GM12878 (cell line): Measurements from ENCODE around the gene TAF3. TPM values are rescaled to one million over a fixed set of nuclear protein-coding genes. Genes with fewer than 3 reads are reported as not detected.

Source experiments
- ATAC-seq: fragments of 200-7000 bp; cut with Tn5 transposase; 3 replicates; pipeline ENCODE4 v1.9.1; 2020; ENCODE audit warnings: mild to moderate bottlenecking, moderate library complexity
- BruUV-seq: library from RNA; stranded (reverse); fragments of 400-500 nt; replicated peaks from 2 replicates; lab custom pipeline; 2021; lab: Mats Ljungman, UMichigan
- CTCF ChIA-PET: fragments of 300-600 bp; sonication (Branson Sonifier 250); formaldehyde crosslinking; extraction: SDS; loops from one replicate; lab custom pipeline; 2021; ENCODE audit warnings: inconsistent platforms; lab: Yijun Ruan, JAX
- POLR2A ChIA-PET: fragments of 350-600 bp; formaldehyde crosslinking; extraction: SDS; loops from one replicate; lab custom pipeline; 2021; ENCODE audit warnings: inconsistent platforms; lab: Charles Lee
- RAD21 ChIA-PET: fragments of 300-600 bp; sonication (Branson Sonifier 250); formaldehyde crosslinking; loops from one replicate; lab custom pipeline; 2023; ENCODE audit warnings: antibody characterized with exemption; ENCODE audit not compliant: unreplicated experiment; lab: Charles Lee
- SMC1A ChIA-PET: fragments of 300-600 bp; sonication (Branson Sonifier 250); formaldehyde crosslinking; loops from one replicate; lab custom pipeline; 2023; ENCODE audit not compliant: unreplicated experiment, uncharacterized antibody; lab: Charles Lee
- DNase-seq: peaks from one replicate; pipeline ENCODE4 v3.0.0-alpha.2; 2011; ENCODE audit warnings: low read depth, low spot score
- FAIRE-seq: peaks from 3 replicates; lab custom pipeline; 2011; peaks lifted over from hg19 to GRCh38; lab: Jason Lieb, UNC
- H2AFZ ChIP-seq: 2 replicates; pipeline ENCODE4 v1.6.0; 2011; ENCODE audit warnings: low read depth, low read length, control low read depth; ENCODE audit not compliant: control insufficient read depth
- H3K27ac ChIP-seq: 2 replicates; pipeline ENCODE4 v1.5.1; 2011; ENCODE audit warnings: control low read depth; ENCODE audit not compliant: control insufficient read depth, insufficient read depth
- H3K27me3 ChIP-seq, 2 experiments: replicated peaks in 1 of 2; 2 replicates each; pipeline versions ENCODE4 v1.6.0 to v1.6.1; 2011; ENCODE audit warnings: low read length in 1 of 2; ENCODE audit not compliant: control insufficient read depth in 2 of 2, insufficient read depth in 2 of 2
- H3K36me3 ChIP-seq, 2 experiments: 2 replicates each; pipeline ENCODE4 v1.5.1; 2011; ENCODE audit warnings: low read length in 1 of 2; ENCODE audit not compliant: control insufficient read depth in 2 of 2, insufficient read depth in 2 of 2
- H3K4me1 ChIP-seq: 2 replicates; pipeline ENCODE4 v1.6.1; 2011; ENCODE audit warnings: mild to moderate bottlenecking, low read length, moderate library complexity, mixed read lengths; ENCODE audit not compliant: control insufficient read depth, insufficient read depth
- H3K4me2 ChIP-seq: 2 replicates; pipeline ENCODE4 v1.6.0; 2011; ENCODE audit warnings: control low read depth; ENCODE audit not compliant: control insufficient read depth, insufficient read depth
- H3K4me3 ChIP-seq: fragments of 200-600 bp; sonication (generic); 2 replicates; pipeline ENCODE4 v1.5.1; 2016
- H3K79me2 ChIP-seq: 2 replicates; pipeline ENCODE4 v1.6.0; 2011; ENCODE audit warnings: low read length; ENCODE audit not compliant: control insufficient read depth, insufficient read depth
- H3K9ac ChIP-seq: 2 replicates; pipeline ENCODE4 v1.8.0; 2011; ENCODE audit warnings: low read length, control low read depth, mixed read lengths; ENCODE audit not compliant: control insufficient read depth, insufficient read depth
- H3K9me3 ChIP-seq: replicated peaks from 3 replicates; pipeline ENCODE4 v1.5.1; 2011; ENCODE audit warnings: mild to moderate bottlenecking, low read length; ENCODE audit not compliant: control insufficient read depth, insufficient read depth
- H4K20me1 ChIP-seq: 2 replicates; pipeline ENCODE4 v1.6.0; 2011; ENCODE audit not compliant: control insufficient read depth, insufficient read depth
- BCL3 ChIP-seq: IDR thresholded peaks from 2 replicates; pipeline ENCODE4 v1.6.1; 2011; ENCODE audit warnings: borderline replicate concordance, low read depth, mild to moderate bottlenecking, moderate library complexity, low read length; ENCODE audit not compliant: insufficient read depth, poor library complexity, severe bottlenecking
- E4F1 ChIP-seq: fragments of 450-650 bp; IDR thresholded peaks from 2 replicates; pipeline ENCODE4 v1.6.1; 2018; ENCODE audit warnings: borderline replicate concordance, mild to moderate bottlenecking; ENCODE audit not compliant: partially characterized antibody
- KAT2A ChIP-seq: conservative IDR thresholded peaks from 2 replicates; pipeline ENCODE4 v1.6.1; 2011; ENCODE audit warnings: low read depth, low read length; ENCODE audit not compliant: control insufficient read depth
- SMARCA5 ChIP-seq: fragments of 450-650 bp; IDR thresholded peaks from 2 replicates; pipeline ENCODE4 v1.6.1; 2017; ENCODE audit warnings: mild to moderate bottlenecking
- WGBS: methylation state at CpG from one replicate; pipeline ENCODE4 v1.1.6; 2016; ENCODE audit warnings: low lambda C conversion rate; ENCODE audit not compliant: insufficient replicate concordance, insufficient coverage; ENCODE audit errors: missing lambda C conversion rate; 5-methylcytosine and 5-hydroxymethylcytosine counted together
- in situ Hi-C: fragments of 300-500 bp; cut with MboI; formaldehyde crosslinking; loops from 9 replicates; pipeline ENCODE4 v1.14.3; 2018; ENCODE audit warnings: mixed read lengths
- intact Hi-C: fragments of 100-400 bp; cut with micrococcal nuclease; formaldehyde crosslinking; loops from one replicate; pipeline ENCODE4 v1.14.2; 2022; ENCODE audit not compliant: unreplicated experiment
- polyA plus RNA-seq, 11 experiments: library from polyadenylated mRNA; depleted of rRNA in 4 of 11; unstranded in 6 of 11; stranded (reverse) in 5 of 11; fragments of >200 nt; fragmentation: Nextera tagmentation in 4 of 11; fragmentation: Illumina TruSeq in 1 of 11; extraction: Ambion mirVana in 4 of 11; extraction: Trizol in 1 of 11; gene quantifications; 1 replicate in 1 of 11; 2 replicates in 10 of 11; pipeline versions ENCODE4 v1.2.1 to v1.2.3, GENCODE V29; 2011 to 2016; ENCODE audit warnings: inconsistent platforms in 2 of 11, missing spikeins in 2 of 11, low read depth in 1 of 11
- total RNA-seq, 4 experiments: library from RNA; depleted of rRNA in 3 of 4; stranded (reverse); fragments of >200 nt in 3 of 4; fragmentation: Illumina TruSeq in 1 of 4; extraction: Trizol in 1 of 4; gene quantifications; 2 replicates each; pipeline versions ENCODE4 v1.2.1 to v1.2.3, GENCODE V29; 2013 to 2021

TAF3 gene
- total and polyA plus RNA-seq, 10 of the 15 experiments (the other 5 are each of a cell fraction or from before 2014, with no cell fraction given), result 2.0 to 10.1 (median 3.7) TPM

GRCh38 chr10:8041284-8041991 is 223.1 kb downstream of the TAF3 start:
- Histone ChIP-seq H3K4me2 (no peak overlapping the region), H4K20me1 (no peaks in the 10 kb centered on the region), H3K36me3 (no peaks in the 10 kb centered on the region), H3K79me2 (no peaks in the 10 kb centered on the region), H2AFZ (no peak overlapping the region), H3K4me1 (no peaks in the 10 kb centered on the region; the same call in 1 of the 2 replicates), H3K9me3 (no peaks in the 10 kb centered on the region), H3K4me3 (no peak overlapping the region), H3K27me3 (peaks cover 21 to 38% of the 10 kb centered on the region in 2 experiments), H3K27ac (no peak overlapping the region), H3K9ac (no peak overlapping the region)
- ChIA-PET POLR2A (no interaction called here), SMC1A (interaction anchor here (0.8 to 1.4 kb wide), 2 partner anchors 516 to 1167 kb away, joined by 3 to 4 read pairs; no protein-coding TSS in a partner anchor), RAD21 (no interaction called here), CTCF (interaction anchor here (0.7 to 1.4 kb wide), 3 partner anchors 9 to 713 kb away, joined by 3 to 4 read pairs (median 4); no protein-coding TSS in a partner anchor)
- TF ChIP-seq BCL3 (no peak), KAT2A (no peak), SMARCA5 (no peak), E4F1 (no peak)
- DNase-seq, result no peak
- FAIRE-seq, result no peak
- BruUV-seq, result no TSS peak
- 12% methylated on average over 10 of the region's 10 CpGs for WGBS
- in situ Hi-C loops (loop anchor here (25.0 kb wide), 1 partner anchor 1171 kb away; no protein-coding TSS in a partner anchor), intact Hi-C loops (no loop called here)
- no peak for ATAC-seq
